GM12878 (cell line): ENCODE data around the gene ADGRB2. TPM values are rescaled to one million over a fixed set of nuclear protein-coding genes. Genes with fewer than 3 reads are reported as not detected.

ENCODE experiments used
- ATAC-seq: fragments of 200-7000 bp; cut with Tn5 transposase; 3 replicates; pipeline ENCODE4 v1.9.1; 2020; ENCODE audit warnings: mild to moderate bottlenecking, moderate library complexity
- BruUV-seq: library from RNA; stranded (reverse); fragments of 400-500 nt; replicated peaks from 2 replicates; lab custom pipeline; 2021; lab: Mats Ljungman, UMichigan
- CTCF ChIA-PET: fragments of 300-600 bp; sonication (Branson Sonifier 250); formaldehyde crosslinking; extraction: SDS; loops from one replicate; lab custom pipeline; 2021; ENCODE audit warnings: inconsistent platforms; lab: Yijun Ruan, JAX
- POLR2A ChIA-PET: fragments of 350-600 bp; formaldehyde crosslinking; extraction: SDS; loops from one replicate; lab custom pipeline; 2021; ENCODE audit warnings: inconsistent platforms; lab: Charles Lee
- RAD21 ChIA-PET: fragments of 300-600 bp; sonication (Branson Sonifier 250); formaldehyde crosslinking; loops from one replicate; lab custom pipeline; 2023; ENCODE audit warnings: antibody characterized with exemption; ENCODE audit not compliant: unreplicated experiment; lab: Charles Lee
- SMC1A ChIA-PET: fragments of 300-600 bp; sonication (Branson Sonifier 250); formaldehyde crosslinking; loops from one replicate; lab custom pipeline; 2023; ENCODE audit not compliant: unreplicated experiment, uncharacterized antibody; lab: Charles Lee
- DNase-seq: peaks from one replicate; pipeline ENCODE4 v3.0.0-alpha.2; 2011; ENCODE audit warnings: low read depth, low spot score
- FAIRE-seq: peaks from 3 replicates; lab custom pipeline; 2011; peaks lifted over from hg19 to GRCh38; lab: Jason Lieb, UNC
- H2AFZ ChIP-seq: 2 replicates; pipeline ENCODE4 v1.6.0; 2011; ENCODE audit warnings: low read depth, low read length, control low read depth; ENCODE audit not compliant: control insufficient read depth
- H3K27ac ChIP-seq: 2 replicates; pipeline ENCODE4 v1.5.1; 2011; ENCODE audit warnings: control low read depth; ENCODE audit not compliant: control insufficient read depth, insufficient read depth
- H3K27me3 ChIP-seq, 2 experiments: replicated peaks in 1 of 2; 2 replicates each; pipeline versions ENCODE4 v1.6.0 to v1.6.1; 2011; ENCODE audit warnings: low read length in 1 of 2; ENCODE audit not compliant: control insufficient read depth in 2 of 2, insufficient read depth in 2 of 2
- H3K36me3 ChIP-seq, 2 experiments: 2 replicates each; pipeline ENCODE4 v1.5.1; 2011; ENCODE audit warnings: low read length in 1 of 2; ENCODE audit not compliant: control insufficient read depth in 2 of 2, insufficient read depth in 2 of 2
- H3K4me1 ChIP-seq: 2 replicates; pipeline ENCODE4 v1.6.1; 2011; ENCODE audit warnings: mild to moderate bottlenecking, low read length, moderate library complexity, mixed read lengths; ENCODE audit not compliant: control insufficient read depth, insufficient read depth
- H3K4me2 ChIP-seq: 2 replicates; pipeline ENCODE4 v1.6.0; 2011; ENCODE audit warnings: control low read depth; ENCODE audit not compliant: control insufficient read depth, insufficient read depth
- H3K4me3 ChIP-seq: fragments of 200-600 bp; sonication (generic); 2 replicates; pipeline ENCODE4 v1.5.1; 2016
- H3K79me2 ChIP-seq: 2 replicates; pipeline ENCODE4 v1.6.0; 2011; ENCODE audit warnings: low read length; ENCODE audit not compliant: control insufficient read depth, insufficient read depth
- H3K9ac ChIP-seq: 2 replicates; pipeline ENCODE4 v1.8.0; 2011; ENCODE audit warnings: low read length, control low read depth, mixed read lengths; ENCODE audit not compliant: control insufficient read depth, insufficient read depth
- H3K9me3 ChIP-seq: replicated peaks from 3 replicates; pipeline ENCODE4 v1.5.1; 2011; ENCODE audit warnings: mild to moderate bottlenecking, low read length; ENCODE audit not compliant: control insufficient read depth, insufficient read depth
- H4K20me1 ChIP-seq: 2 replicates; pipeline ENCODE4 v1.6.0; 2011; ENCODE audit not compliant: control insufficient read depth, insufficient read depth
- CBX3 ChIP-seq: fragments of 200-600 bp; sonication (generic); IDR thresholded peaks from 2 replicates; pipeline ENCODE4 v1.6.1; 2016; ENCODE audit warnings: low read depth, borderline replicate concordance
- CHD1 ChIP-seq: IDR thresholded peaks from 2 replicates; pipeline ENCODE4 v1.6.1; 2012; ENCODE audit warnings: low read depth, low read length, improper control_type of control experiment
- E4F1 ChIP-seq: fragments of 450-650 bp; IDR thresholded peaks from 2 replicates; pipeline ENCODE4 v1.6.1; 2018; ENCODE audit warnings: borderline replicate concordance, mild to moderate bottlenecking; ENCODE audit not compliant: partially characterized antibody
- EZH2 ChIP-seq: IDR thresholded peaks from 2 replicates; pipeline ENCODE4 v1.6.1; 2012; ENCODE audit warnings: low read depth, mild to moderate bottlenecking, control low read depth, inconsistent platforms, low read length, borderline replicate concordance; ENCODE audit not compliant: control insufficient read depth
- IRF5 ChIP-seq: fragments of 450-650 bp; IDR thresholded peaks from 2 replicates; pipeline ENCODE4 v1.6.1; 2017; ENCODE audit warnings: borderline replicate concordance
- JUND ChIP-seq: IDR thresholded peaks from 2 replicates; pipeline ENCODE4 v1.6.1; 2012; ENCODE audit warnings: low read depth, mild to moderate bottlenecking, low read length, improper control_type of control experiment, moderate library complexity
- KLF5 ChIP-seq: fragments of 450-650 bp; IDR thresholded peaks from 2 replicates; pipeline ENCODE4 v1.6.1; 2014; ENCODE audit warnings: mild to moderate bottlenecking; ENCODE audit not compliant: partially characterized antibody
- NR2C1 ChIP-seq: fragments of 450-650 bp; IDR thresholded peaks from 2 replicates; pipeline ENCODE4 v1.6.1; 2017; ENCODE audit warnings: antibody characterized with exemption, mild to moderate bottlenecking, moderate library complexity
- SREBF1 ChIP-seq: IDR thresholded peaks from 2 replicates; pipeline ENCODE4 v1.6.1; 2012; ENCODE audit warnings: mild to moderate bottlenecking, low read length
- SUZ12 ChIP-seq: fragments of 200-600 bp; sonication (generic); IDR thresholded peaks from one replicate; pipeline ENCODE4 v1.6.1; 2018; ENCODE audit warnings: antibody characterized with exemption, mild to moderate bottlenecking; ENCODE audit not compliant: unreplicated experiment
- YY1 ChIP-seq: IDR thresholded peaks from 2 replicates; pipeline ENCODE4 v1.6.1; 2011; ENCODE audit warnings: low read depth, mild to moderate bottlenecking, low read length
- ZNF217 ChIP-seq: fragments of 450-650 bp; IDR thresholded peaks from 2 replicates; pipeline ENCODE4 v1.6.1; 2017; ENCODE audit warnings: antibody characterized with exemption, mild to moderate bottlenecking
- ZNF24 ChIP-seq: fragments of 450-650 bp; IDR thresholded peaks from 2 replicates; pipeline ENCODE4 v1.6.1; 2017; ENCODE audit warnings: antibody characterized with exemption, mild to moderate bottlenecking
- ZSCAN29 ChIP-seq: fragments of 450-650 bp; IDR thresholded peaks from 2 replicates; pipeline ENCODE4 v1.6.1; 2017; ENCODE audit warnings: mild to moderate bottlenecking, moderate library complexity
- WGBS: methylation state at CpG from one replicate; pipeline ENCODE4 v1.1.6; 2016; ENCODE audit warnings: low lambda C conversion rate; ENCODE audit not compliant: insufficient replicate concordance, insufficient coverage; ENCODE audit errors: missing lambda C conversion rate; 5-methylcytosine and 5-hydroxymethylcytosine counted together
- in situ Hi-C: fragments of 300-500 bp; cut with MboI; formaldehyde crosslinking; loops from 9 replicates; pipeline ENCODE4 v1.14.3; 2018; ENCODE audit warnings: mixed read lengths
- intact Hi-C: fragments of 100-400 bp; cut with micrococcal nuclease; formaldehyde crosslinking; loops from one replicate; pipeline ENCODE4 v1.14.2; 2022; ENCODE audit not compliant: unreplicated experiment
- polyA plus RNA-seq, 11 experiments: library from polyadenylated mRNA; depleted of rRNA in 4 of 11; unstranded in 6 of 11; stranded (reverse) in 5 of 11; fragments of >200 nt; fragmentation: Nextera tagmentation in 4 of 11; fragmentation: Illumina TruSeq in 1 of 11; extraction: Ambion mirVana in 4 of 11; extraction: Trizol in 1 of 11; gene quantifications; 1 replicate in 1 of 11; 2 replicates in 10 of 11; pipeline versions ENCODE4 v1.2.1 to v1.2.3, GENCODE V29; 2011 to 2016; ENCODE audit warnings: inconsistent platforms in 2 of 11, missing spikeins in 2 of 11, low read depth in 1 of 11
- total RNA-seq, 4 experiments: library from RNA; depleted of rRNA in 3 of 4; stranded (reverse); fragments of >200 nt in 3 of 4; fragmentation: Illumina TruSeq in 1 of 4; extraction: Trizol in 1 of 4; gene quantifications; 2 replicates each; pipeline versions ENCODE4 v1.2.1 to v1.2.3, GENCODE V29; 2013 to 2021
- TF ChIP-seq, protein P1 (sequence below): fragments of 450-650 bp; formaldehyde crosslinking; IDR thresholded peaks from 2 replicates; pipeline ENCODE4 v1.4.0; 2020; ENCODE audit warnings: mild to moderate bottlenecking, moderate library complexity
- TF ChIP-seq, protein P2 (sequence below): fragments of 450-650 bp; conservative IDR thresholded peaks from 2 replicates; pipeline ENCODE4 v1.6.1; 2017; ENCODE audit warnings: mild to moderate bottlenecking, moderate library complexity

Gene ADGRB2
- total and polyA plus RNA-seq, 10 of the 15 experiments (the other 5 are each of a cell fraction or from before 2014, with no cell fraction given) = 0.11 to 0.33 (median 0.18) TPM; not detected in 4

GRCh38 chr1:31757989-31758388 is 6.2 kb downstream of the ADGRB2 start:
- H3K27ac ChIP-seq = no peak overlapping the region
- TF ChIP-seq KLF5 = no peak
- no peak for TF ChIP-seq EZH2
- no peak for TF ChIP-seq CHD1
- TF ChIP-seq IRF5 = no peak
- TF ChIP-seq JUND = no peak
- no peak for TF ChIP-seq YY1
- TF ChIP-seq NR2C1 = no peak
- no peak for TF ChIP-seq SREBF1
- no peak for TF ChIP-seq SUZ12
- TF ChIP-seq ZSCAN29 = no peak
- TF ChIP-seq, protein P1, sequence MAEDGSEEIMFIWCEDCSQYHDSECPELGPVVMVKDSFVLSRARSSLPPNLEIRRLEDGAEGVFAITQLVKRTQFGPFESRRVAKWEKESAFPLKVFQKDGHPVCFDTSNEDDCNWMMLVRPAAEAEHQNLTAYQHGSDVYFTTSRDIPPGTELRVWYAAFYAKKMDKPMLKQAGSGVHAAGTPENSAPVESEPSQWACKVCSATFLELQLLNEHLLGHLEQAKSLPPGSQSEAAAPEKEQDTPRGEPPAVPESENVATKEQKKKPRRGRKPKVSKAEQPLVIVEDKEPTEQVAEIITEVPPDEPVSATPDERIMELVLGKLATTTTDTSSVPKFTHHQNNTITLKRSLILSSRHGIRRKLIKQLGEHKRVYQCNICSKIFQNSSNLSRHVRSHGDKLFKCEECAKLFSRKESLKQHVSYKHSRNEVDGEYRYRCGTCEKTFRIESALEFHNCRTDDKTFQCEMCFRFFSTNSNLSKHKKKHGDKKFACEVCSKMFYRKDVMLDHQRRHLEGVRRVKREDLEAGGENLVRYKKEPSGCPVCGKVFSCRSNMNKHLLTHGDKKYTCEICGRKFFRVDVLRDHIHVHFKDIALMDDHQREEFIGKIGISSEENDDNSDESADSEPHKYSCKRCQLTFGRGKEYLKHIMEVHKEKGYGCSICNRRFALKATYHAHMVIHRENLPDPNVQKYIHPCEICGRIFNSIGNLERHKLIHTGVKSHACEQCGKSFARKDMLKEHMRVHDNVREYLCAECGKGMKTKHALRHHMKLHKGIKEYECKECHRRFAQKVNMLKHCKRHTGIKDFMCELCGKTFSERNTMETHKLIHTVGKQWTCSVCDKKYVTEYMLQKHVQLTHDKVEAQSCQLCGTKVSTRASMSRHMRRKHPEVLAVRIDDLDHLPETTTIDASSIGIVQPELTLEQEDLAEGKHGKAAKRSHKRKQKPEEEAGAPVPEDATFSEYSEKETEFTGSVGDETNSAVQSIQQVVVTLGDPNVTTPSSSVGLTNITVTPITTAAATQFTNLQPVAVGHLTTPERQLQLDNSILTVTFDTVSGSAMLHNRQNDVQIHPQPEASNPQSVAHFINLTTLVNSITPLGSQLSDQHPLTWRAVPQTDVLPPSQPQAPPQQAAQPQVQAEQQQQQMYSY = no peak
- no peak for TF ChIP-seq ZNF24
- TF ChIP-seq E4F1 = no peak
- no peak for TF ChIP-seq ZNF217
- no peak for TF ChIP-seq CBX3
- TF ChIP-seq, protein P2, sequence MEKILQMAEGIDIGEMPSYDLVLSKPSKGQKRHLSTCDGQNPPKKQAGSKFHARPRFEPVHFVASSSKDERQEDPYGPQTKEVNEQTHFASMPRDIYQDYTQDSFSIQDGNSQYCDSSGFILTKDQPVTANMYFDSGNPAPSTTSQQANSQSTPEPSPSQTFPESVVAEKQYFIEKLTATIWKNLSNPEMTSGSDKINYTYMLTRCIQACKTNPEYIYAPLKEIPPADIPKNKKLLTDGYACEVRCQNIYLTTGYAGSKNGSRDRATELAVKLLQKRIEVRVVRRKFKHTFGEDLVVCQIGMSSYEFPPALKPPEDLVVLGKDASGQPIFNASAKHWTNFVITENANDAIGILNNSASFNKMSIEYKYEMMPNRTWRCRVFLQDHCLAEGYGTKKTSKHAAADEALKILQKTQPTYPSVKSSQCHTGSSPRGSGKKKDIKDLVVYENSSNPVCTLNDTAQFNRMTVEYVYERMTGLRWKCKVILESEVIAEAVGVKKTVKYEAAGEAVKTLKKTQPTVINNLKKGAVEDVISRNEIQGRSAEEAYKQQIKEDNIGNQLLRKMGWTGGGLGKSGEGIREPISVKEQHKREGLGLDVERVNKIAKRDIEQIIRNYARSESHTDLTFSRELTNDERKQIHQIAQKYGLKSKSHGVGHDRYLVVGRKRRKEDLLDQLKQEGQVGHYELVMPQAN = no peak
- SMC1A ChIA-PET = interaction anchor here (1.2 kb wide), 1 partner anchor 31 kb away, joined by 4 read pairs; no protein-coding TSS in a partner anchor
- intact Hi-C loops (no loop called here), in situ Hi-C loops (no loop called here)
- POLR2A ChIA-PET = no interaction called here
- CTCF ChIA-PET = interaction anchor here (0.8 to 1.5 kb wide), 3 partner anchors 31 to 44 kb away, joined by 3 to 4 read pairs (median 3); no protein-coding TSS in a partner anchor
- WGBS = 56% methylated on average over 6 of the region's 6 CpGs
- BruUV-seq = no TSS peak
- no peaks in the 10 kb centered on the region for H3K9me3 ChIP-seq
- no peaks in the 10 kb centered on the region for H3K36me3 ChIP-seq
- no peaks in the 10 kb centered on the region for H3K79me2 ChIP-seq
- no peak overlapping the region for H2AFZ ChIP-seq
- RAD21 ChIA-PET = interaction anchor here (0.9 to 1.9 kb wide), 2 partner anchors 31 to 43 kb away, joined by 3 to 6 read pairs; no protein-coding TSS in a partner anchor
- H3K4me2 ChIP-seq = no peak overlapping the region
- H3K9ac ChIP-seq = no peak overlapping the region
- ATAC-seq = no peak
- peaks cover 8% of the 10 kb centered on the region for H3K4me1 ChIP-seq
- peaks cover 10 to 19% of the 10 kb centered on the region in 2 experiments for H3K27me3 ChIP-seq
- H4K20me1 ChIP-seq = no peaks in the 10 kb centered on the region
- no peak overlapping the region for H3K4me3 ChIP-seq
- no peak for DNase-seq
- FAIRE-seq = no peak
